ENCODE measurements around the gene ICAM1. TPM values are rescaled to one million over a fixed set of nuclear protein-coding genes. Genes with fewer than 3 reads are reported as not detected.
A peak's percentile ranks its signal among the peaks of the same experiment; 100 is the strongest.

ICAM1 gene
- polyA plus RNA-seq, 1 of the 3 experiments (the other 2 are of a cell fraction): 14.5 TPM

DNA sequence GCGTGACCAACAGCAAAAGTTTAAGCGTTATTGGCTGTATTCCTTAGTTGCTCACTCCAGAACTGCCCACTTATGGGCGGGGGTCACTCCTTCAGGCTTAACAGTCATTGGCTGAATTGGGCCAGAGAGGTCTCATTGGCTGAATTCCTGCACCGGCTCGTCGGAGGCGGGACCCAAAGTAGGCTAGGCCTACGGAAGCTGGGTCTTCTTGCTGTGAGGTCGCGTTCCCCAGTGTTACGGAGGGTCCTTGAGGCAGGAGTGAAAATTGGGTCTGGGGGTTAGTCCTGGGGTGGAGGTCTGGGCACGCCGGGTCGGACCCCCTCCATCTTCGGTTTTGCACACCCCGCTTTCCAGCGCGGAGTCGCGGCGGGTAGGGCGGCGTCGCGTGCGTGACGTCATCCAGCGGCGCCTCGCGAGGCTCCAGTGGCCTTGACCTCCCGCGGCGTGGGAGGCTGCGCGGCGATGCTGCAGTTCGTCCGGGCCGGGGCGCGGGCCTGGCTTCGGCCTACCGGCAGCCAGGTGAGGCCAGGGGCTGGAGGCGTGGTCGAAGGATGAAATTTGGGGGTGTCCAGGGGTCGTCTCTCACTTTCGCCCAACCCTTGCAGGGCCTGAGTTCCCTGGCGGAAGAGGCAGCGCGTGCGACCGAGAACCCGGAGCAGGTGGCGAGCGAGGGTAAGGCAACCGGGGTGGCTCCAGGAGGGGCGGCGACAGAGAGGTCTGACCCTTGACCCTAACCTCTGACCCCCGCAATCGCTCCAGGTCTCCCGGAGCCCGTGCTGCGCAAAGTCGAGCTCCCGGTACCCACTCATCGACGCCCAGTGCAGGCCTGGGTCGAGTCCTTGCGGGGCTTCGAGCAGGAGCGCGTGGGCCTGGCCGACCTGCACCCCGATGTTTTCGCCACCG is 18.9 kb upstream of the ICAM1 start, which contains the start of gene MRPL4 (continued):
- no peak for TF ChIP-seq RCOR1 (IDR thresholded peaks at IDR 0.05; ENCODE audit: low read length)
- peak; percentile 43 for TF ChIP-seq NRF1 (IDR thresholded peaks at IDR 0.05; ENCODE audit: low read depth, low read length)
- TF ChIP-seq, protein P1, sequence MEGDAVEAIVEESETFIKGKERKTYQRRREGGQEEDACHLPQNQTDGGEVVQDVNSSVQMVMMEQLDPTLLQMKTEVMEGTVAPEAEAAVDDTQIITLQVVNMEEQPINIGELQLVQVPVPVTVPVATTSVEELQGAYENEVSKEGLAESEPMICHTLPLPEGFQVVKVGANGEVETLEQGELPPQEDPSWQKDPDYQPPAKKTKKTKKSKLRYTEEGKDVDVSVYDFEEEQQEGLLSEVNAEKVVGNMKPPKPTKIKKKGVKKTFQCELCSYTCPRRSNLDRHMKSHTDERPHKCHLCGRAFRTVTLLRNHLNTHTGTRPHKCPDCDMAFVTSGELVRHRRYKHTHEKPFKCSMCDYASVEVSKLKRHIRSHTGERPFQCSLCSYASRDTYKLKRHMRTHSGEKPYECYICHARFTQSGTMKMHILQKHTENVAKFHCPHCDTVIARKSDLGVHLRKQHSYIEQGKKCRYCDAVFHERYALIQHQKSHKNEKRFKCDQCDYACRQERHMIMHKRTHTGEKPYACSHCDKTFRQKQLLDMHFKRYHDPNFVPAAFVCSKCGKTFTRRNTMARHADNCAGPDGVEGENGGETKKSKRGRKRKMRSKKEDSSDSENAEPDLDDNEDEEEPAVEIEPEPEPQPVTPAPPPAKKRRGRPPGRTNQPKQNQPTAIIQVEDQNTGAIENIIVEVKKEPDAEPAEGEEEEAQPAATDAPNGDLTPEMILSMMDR (IDR thresholded peaks at IDR 0.05): no peak
- TF ChIP-seq TEAD4 (IDR thresholded peaks at IDR 0.05; ENCODE audit: borderline replicate concordance, insufficient read depth): no peak
- TF ChIP-seq, protein P2, sequence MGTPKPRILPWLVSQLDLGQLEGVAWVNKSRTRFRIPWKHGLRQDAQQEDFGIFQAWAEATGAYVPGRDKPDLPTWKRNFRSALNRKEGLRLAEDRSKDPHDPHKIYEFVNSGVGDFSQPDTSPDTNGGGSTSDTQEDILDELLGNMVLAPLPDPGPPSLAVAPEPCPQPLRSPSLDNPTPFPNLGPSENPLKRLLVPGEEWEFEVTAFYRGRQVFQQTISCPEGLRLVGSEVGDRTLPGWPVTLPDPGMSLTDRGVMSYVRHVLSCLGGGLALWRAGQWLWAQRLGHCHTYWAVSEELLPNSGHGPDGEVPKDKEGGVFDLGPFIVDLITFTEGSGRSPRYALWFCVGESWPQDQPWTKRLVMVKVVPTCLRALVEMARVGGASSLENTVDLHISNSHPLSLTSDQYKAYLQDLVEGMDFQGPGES (IDR thresholded peaks at IDR 0.05; ENCODE audit: low read depth, low read length): no peak
- no peak for TF ChIP-seq FOXM1 (IDR thresholded peaks at IDR 0.05; ENCODE audit: low read depth)
- TF ChIP-seq, protein P3, sequence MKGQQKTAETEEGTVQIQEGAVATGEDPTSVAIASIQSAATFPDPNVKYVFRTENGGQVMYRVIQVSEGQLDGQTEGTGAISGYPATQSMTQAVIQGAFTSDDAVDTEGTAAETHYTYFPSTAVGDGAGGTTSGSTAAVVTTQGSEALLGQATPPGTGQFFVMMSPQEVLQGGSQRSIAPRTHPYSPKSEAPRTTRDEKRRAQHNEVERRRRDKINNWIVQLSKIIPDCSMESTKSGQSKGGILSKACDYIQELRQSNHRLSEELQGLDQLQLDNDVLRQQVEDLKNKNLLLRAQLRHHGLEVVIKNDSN (IDR thresholded peaks at IDR 0.05; ENCODE audit: borderline replicate concordance, low read depth): 0 out of 2 replicates have a peak, but pooled peaks have one; percentile 11
- TF ChIP-seq NFIC (IDR thresholded peaks at IDR 0.05; ENCODE audit: borderline replicate concordance): no peak

DNA sequence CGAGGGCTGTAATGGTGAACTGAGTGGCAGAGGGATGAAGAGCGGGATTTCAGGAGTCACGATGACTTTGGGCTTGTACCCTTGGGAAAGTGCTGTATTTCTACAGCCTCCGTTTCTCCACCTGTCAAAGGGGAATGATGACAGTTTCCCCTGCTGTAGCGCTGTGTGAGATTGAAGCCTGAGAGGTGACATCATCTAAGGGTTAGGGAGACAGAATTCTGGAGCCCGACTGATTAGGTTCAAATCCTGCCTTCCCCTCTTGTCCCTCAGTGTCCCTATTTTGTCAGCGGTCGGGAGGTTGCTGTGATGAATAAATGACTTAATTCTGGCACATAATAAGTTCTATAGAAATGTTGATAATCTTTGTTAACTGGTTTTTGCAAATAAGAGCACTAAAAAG is 18.2 kb upstream of the ICAM1 start:
- TF ChIP-seq, protein P4, sequence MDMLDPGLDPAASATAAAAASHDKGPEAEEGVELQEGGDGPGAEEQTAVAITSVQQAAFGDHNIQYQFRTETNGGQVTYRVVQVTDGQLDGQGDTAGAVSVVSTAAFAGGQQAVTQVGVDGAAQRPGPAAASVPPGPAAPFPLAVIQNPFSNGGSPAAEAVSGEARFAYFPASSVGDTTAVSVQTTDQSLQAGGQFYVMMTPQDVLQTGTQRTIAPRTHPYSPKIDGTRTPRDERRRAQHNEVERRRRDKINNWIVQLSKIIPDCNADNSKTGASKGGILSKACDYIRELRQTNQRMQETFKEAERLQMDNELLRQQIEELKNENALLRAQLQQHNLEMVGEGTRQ (IDR thresholded peaks at IDR 0.05; ENCODE audit: borderline replicate concordance, low read depth, low read length): no peak
- WGBS (ENCODE audit: low lambda C conversion rate): 19% methylated on average over 8 of the region's 8 CpGs
- H3K4me3 ChIP-seq (ENCODE audit: low read depth in 2 of 2, low read length in 1 of 2): peak overlapping the region; percentile 67 to 69
- no peak for DNase-seq
- no peak overlapping the region for H2AFZ ChIP-seq (ENCODE audit: low read depth)
- no peaks in the 10 kb centered on the region for H3K9me2 ChIP-seq
- ChIA-PET POLR2A (no interaction called here), CTCF (interaction anchor here (1.0 kb wide), 1 partner anchor 17 kb away, joined by 3 read pairs; no protein-coding TSS in a partner anchor)
- no peaks in the 10 kb centered on the region for H3K9me3 ChIP-seq
- H3K27ac ChIP-seq (ENCODE audit: low read depth in 2 of 2, low read length in 1 of 2): peak overlapping the region in 1 of 2 experiments; percentile 63; a peak in 1 of 4 replicates
- H3K79me2 ChIP-seq (ENCODE audit: insufficient read depth): peaks cover 21% of the 10 kb centered on the region
- H3K4me1 ChIP-seq (ENCODE audit: control insufficient read depth in 1 of 2, insufficient read depth in 2 of 2, low read depth in 1 of 2, low read length in 1 of 2): peaks cover 0 to 5% of the 10 kb centered on the region in 2 experiments; a peak in 1 of 4 replicates
- no peaks in the 10 kb centered on the region for H4K20me1 ChIP-seq (ENCODE audit: insufficient read depth)
- H3K36me3 ChIP-seq (replicated peaks in 1 of 2; ENCODE audit: control insufficient read depth in 1 of 2, insufficient read depth in 2 of 2, low read length in 1 of 2): peaks cover 0 to 15% of the 10 kb centered on the region in 2 experiments
- peak overlapping the region; percentile 96 for H3K4me2 ChIP-seq
- no peaks in the 10 kb centered on the region for H3K27me3 ChIP-seq (ENCODE audit: insufficient read depth)
- peak overlapping the region; percentile 87 for H3K9ac ChIP-seq
- peaks cover 5% of the 10 kb centered on the region for H3F3A ChIP-seq (replicated peaks; ENCODE audit: insufficient read depth)
